Stomach (tissue), 9 donors: ENCODE data around the gene KLHDC2. TPM values are rescaled to one million over a fixed set of nuclear protein-coding genes. Genes with fewer than 3 reads are reported as not detected.

ENCODE experiments used
- DNase-seq, 2 donors: peaks; one replicate each; pipeline versions ENCODE4 v3.0.0 to v3.0.0-alpha.2; 2013 to 2019
- H3K27ac ChIP-seq, 5 donors: fragments of 200-600 bp in 4 of 5; sonication (generic) in 4 of 5; one replicate each; pipeline ENCODE4 v1.5.1; 2013 to 2019; ENCODE audit warnings: mild to moderate bottlenecking in 1 of 5, moderate library complexity in 1 of 5
- H3K27me3 ChIP-seq, 3 donors: fragments of 200-600 bp; sonication (generic); one replicate each; pipeline ENCODE4 v1.5.1; 2017 to 2019; ENCODE audit warnings: mixed run types in 1 of 3
- H3K36me3 ChIP-seq, 4 donors: fragments of 200-600 bp; sonication (generic); 1 replicate in 3 of 4; 2 replicates in 1 of 4; pipeline ENCODE4 v1.5.1; 2016 to 2019
- H3K4me1 ChIP-seq, 4 donors: fragments of 200-600 bp; sonication (generic); one replicate each; pipeline ENCODE4 v1.5.1; 2016 to 2019
- H3K4me3 ChIP-seq, 4 donors: fragments of 200-600 bp; sonication (generic) in 3 of 4; one replicate each; pipeline ENCODE4 v1.5.1; 2016 to 2019; ENCODE audit warnings: mild to moderate bottlenecking in 1 of 4
- H3K9me3 ChIP-seq, 4 donors: fragments of 200-600 bp; sonication (generic); one replicate each; pipeline ENCODE4 v1.5.1; 2016 to 2019
- CTCF ChIP-seq, 7 experiments: fragments of 450-650 bp in 4 of 7; fragments of 200-600 bp in 3 of 7; sonication (generic) in 3 of 7; IDR thresholded peaks; one replicate each; pipeline ENCODE4 v1.5.1; 2016 to 2019; ENCODE audit warnings: antibody characterized with exemption in 7 of 7, control low read depth in 2 of 7, mild to moderate bottlenecking in 1 of 7
- EP300 ChIP-seq: sonication (generic); formaldehyde crosslinking; IDR thresholded peaks from one replicate; pipeline ENCODE4 v1.6.1; 2017; ENCODE audit warnings: antibody characterized with exemption
- POLR2A ChIP-seq, 4 donors: fragments of 450-650 bp; IDR thresholded peaks; one replicate each; pipeline ENCODE4 v1.6.1; 2016; ENCODE audit warnings: antibody characterized with exemption in 4 of 4, control low read depth in 2 of 4, mild to moderate bottlenecking in 1 of 4, moderate library complexity in 1 of 4
- POLR2AphosphoS5 ChIP-seq, 3 donors: sonication (generic); formaldehyde crosslinking; IDR thresholded peaks; one replicate each; pipeline ENCODE4 v1.6.1; 2016; ENCODE audit warnings: antibody characterized with exemption in 3 of 3
- WGBS, 5 donors: extraction: QIAGEN DNeasy Blood & Tissue Kit in 3 of 5; methylation state at CpG; one replicate each; pipeline versions ENCODE4 v1.1.5 to v1.1.7; 2013 to 2018; 5-methylcytosine and 5-hydroxymethylcytosine counted together
- intact Hi-C: fragments of 100-400 bp; cut with DNase I; formaldehyde crosslinking; loops from one replicate; pipeline ENCODE4 v1.15.1; 2023; ENCODE audit warnings: low total_unique reads
- polyA plus RNA-seq, 3 donors: library from polyadenylated mRNA; stranded (reverse); fragments of 200-250 nt; gene quantifications; one replicate each; pipeline ENCODE4 v1.2.3, GENCODE V29; 2013
- total RNA-seq, 5 donors: library from RNA; depleted of rRNA; stranded (reverse); fragments of >200 nt; gene quantifications; one replicate each; pipeline versions ENCODE4 v1.1.0 to v1.2.3, GENCODE V29; 2014 to 2016
- donor health status: healthy with polysubstance abuse.
- donor health status: Bipolar disorder and iron deficiency.
- donor health status: healthy.

Gene KLHDC2
- total and polyA plus RNA-seq, 8 donors: 43.6 to 258 (median 66.4) TPM

GRCh38 chr14:49767270-49767570, 733 bp upstream of the KLHDC2 start:
- intact Hi-C loops: loop anchor here (10.0 kb wide), 1 partner anchor 132 kb away; the partner anchor contains the start of gene DNAAF2
- Histone ChIP-seq H3K36me3 (peaks cover under 1 to 8% (median 4%) of the 10 kb centered on the region in 4 donors), H3K9me3 (no peaks in the 10 kb centered on the region), H3K27ac (peak overlapping the region; percentile 96 to 99 (median 97)), H3K4me1 (peaks cover 31 to 41% (median 38%) of the 10 kb centered on the region in 4 donors), H3K27me3 (no peaks in the 10 kb centered on the region), H3K4me3 (peak overlapping the region; percentile 80 to 99 (median 92))
- 0 to 1% (median 0%) methylated on average over 9 of the region's 9 CpGs for WGBS, 5 donors
- TF ChIP-seq CTCF (IDR thresholded peaks at IDR 0.05) (no peak), EP300 (no peak), POLR2AphosphoS5 (IDR thresholded peaks at IDR 0.05) (no peak), POLR2A (IDR thresholded peaks at IDR 0.05) (no peak)
- DNase-seq: no peak

GRCh38 chr14:49768301-49769121, 558 bp downstream of the KLHDC2 start:
- no peaks in the 10 kb centered on the region for H3K9me3 ChIP-seq
- H3K36me3 ChIP-seq: peaks cover 6 to 17% (median 12%) of the 10 kb centered on the region in 4 donors
- DNase-seq: peak; percentile 65 to 91
- H3K4me1 ChIP-seq: peaks cover 34 to 49% (median 41%) of the 10 kb centered on the region in 4 donors
- whole genome bisulfite sequencing, 5 donors: 0 to 1% (median 0%) methylated on average over 60 to 67 of the region's 67 CpGs
- peak overlapping the region; percentile 96 to 99 (median 97) for H3K27ac ChIP-seq
- H3K4me3 ChIP-seq: peak overlapping the region; percentile 80 to 99 (median 92)
- intact Hi-C loops: loop anchor here (10.0 kb wide), 1 partner anchor 134 kb away; the partner anchor contains the start of gene DNAAF2
- TF ChIP-seq POLR2A (IDR thresholded peaks at IDR 0.05): no peak
- TF ChIP-seq POLR2AphosphoS5 (IDR thresholded peaks at IDR 0.05): peak in 1 of 3 donors; percentile 46
- no peak for TF ChIP-seq CTCF (IDR thresholded peaks at IDR 0.05)
- no peaks in the 10 kb centered on the region for H3K27me3 ChIP-seq

GRCh38 chr14:49769171-49769570, 1.2 kb downstream of the KLHDC2 start:
- no peak for TF ChIP-seq EP300
- TF ChIP-seq POLR2AphosphoS5 (IDR thresholded peaks at IDR 0.05): peak in 1 of 3 donors; percentile 18
- TF ChIP-seq POLR2A (IDR thresholded peaks at IDR 0.05): no peak
- no peak for TF ChIP-seq CTCF (IDR thresholded peaks at IDR 0.05)
- DNase-seq: peak; percentile 39 to 51
- WGBS, 5 donors: 7 to 18% (median 10%) methylated on average over 6 of the region's 6 CpGs
- H3K27ac ChIP-seq: peak overlapping the region; percentile 96 to 99 (median 97)
- H3K36me3 ChIP-seq: peaks cover 6 to 24% (median 17%) of the 10 kb centered on the region in 4 donors
- no peaks in the 10 kb centered on the region for H3K27me3 ChIP-seq
- peak overlapping the region; percentile 80 to 99 (median 92) for H3K4me3 ChIP-seq
- H3K4me1 ChIP-seq: peaks cover 34 to 56% (median 44%) of the 10 kb centered on the region in 4 donors
- intact Hi-C loops: loop anchor here (10.0 kb wide), 1 partner anchor 134 kb away; the partner anchor contains the start of gene DNAAF2
- H3K9me3 ChIP-seq: no peaks in the 10 kb centered on the region

- intact Hi-C loops: loop anchor here (10.0 kb wide), 1 partner anchor 135 kb away; the partner anchor contains the start of gene DNAAF2
- H3K4me3 ChIP-seq: peak overlapping the region; percentile 80 to 99 (median 92)
- peak in 1 of 2 donors; percentile 21 for DNase-seq
- 23 to 53% (median 35%) methylated on average over 15 of the region's 15 CpGs for WGBS, 5 donors
- H3K27ac ChIP-seq: peak overlapping the region; percentile 96 to 99 (median 97)
- TF ChIP-seq POLR2A (IDR thresholded peaks at IDR 0.05) (no peak), POLR2AphosphoS5 (IDR thresholded peaks at IDR 0.05) (no peak), EP300 (no peak)
- H3K36me3 ChIP-seq: peaks cover 8 to 29% (median 23%) of the 10 kb centered on the region in 4 donors
- no peaks in the 10 kb centered on the region for H3K9me3 ChIP-seq
- H3K27me3 ChIP-seq: no peaks in the 10 kb centered on the region
- peaks cover 34 to 61% (median 50%) of the 10 kb centered on the region in 4 donors for H3K4me1 ChIP-seq
These were observed 1.7 kb downstream of the KLHDC2 start for GRCh38 chr14:49769581-49770211.
